ENCODE measurements around the gene ANP32D. TPM values are rescaled to one million over a fixed set of nuclear protein-coding genes. Genes with fewer than 3 reads are reported as not detected.
"Not testable (repeated sequence)": the region's sequence is repeated elsewhere in the genome, so short reads cannot be mapped to it uniquely, and the experiment has no call there.

ANP32D gene
- total RNA-seq, 4 donors from 2014 or later = 1.2 TPM; not detected in 3

DNA sequence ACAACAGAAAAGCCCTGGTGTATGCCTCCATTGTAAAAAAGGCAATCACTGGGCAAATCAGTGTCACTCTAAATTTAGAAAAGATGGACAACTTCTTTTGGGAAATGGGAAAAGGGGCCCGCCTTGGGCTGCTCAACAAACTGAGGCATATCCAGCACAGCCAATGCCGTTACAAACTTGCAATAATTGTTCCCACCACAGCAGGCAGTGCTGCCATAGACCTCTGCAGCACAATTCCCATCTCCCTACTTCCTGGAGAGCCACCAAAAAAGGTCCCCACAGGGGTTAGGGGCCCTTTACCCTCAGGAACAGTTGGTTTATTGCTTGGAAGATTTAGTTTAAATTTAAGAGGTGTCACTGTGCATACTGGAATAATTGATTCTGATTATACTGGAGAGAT lies 36.6 kb downstream of the ANP32D start:
- no peak for TF ChIP-seq POLR2A (IDR thresholded peaks at IDR 0.05)
- TF ChIP-seq EP300 (IDR thresholded peaks at IDR 0.05) = no peak
- no peak for TF ChIP-seq POLR2AphosphoS5 (IDR thresholded peaks at IDR 0.05)
- TF ChIP-seq, protein P1, sequence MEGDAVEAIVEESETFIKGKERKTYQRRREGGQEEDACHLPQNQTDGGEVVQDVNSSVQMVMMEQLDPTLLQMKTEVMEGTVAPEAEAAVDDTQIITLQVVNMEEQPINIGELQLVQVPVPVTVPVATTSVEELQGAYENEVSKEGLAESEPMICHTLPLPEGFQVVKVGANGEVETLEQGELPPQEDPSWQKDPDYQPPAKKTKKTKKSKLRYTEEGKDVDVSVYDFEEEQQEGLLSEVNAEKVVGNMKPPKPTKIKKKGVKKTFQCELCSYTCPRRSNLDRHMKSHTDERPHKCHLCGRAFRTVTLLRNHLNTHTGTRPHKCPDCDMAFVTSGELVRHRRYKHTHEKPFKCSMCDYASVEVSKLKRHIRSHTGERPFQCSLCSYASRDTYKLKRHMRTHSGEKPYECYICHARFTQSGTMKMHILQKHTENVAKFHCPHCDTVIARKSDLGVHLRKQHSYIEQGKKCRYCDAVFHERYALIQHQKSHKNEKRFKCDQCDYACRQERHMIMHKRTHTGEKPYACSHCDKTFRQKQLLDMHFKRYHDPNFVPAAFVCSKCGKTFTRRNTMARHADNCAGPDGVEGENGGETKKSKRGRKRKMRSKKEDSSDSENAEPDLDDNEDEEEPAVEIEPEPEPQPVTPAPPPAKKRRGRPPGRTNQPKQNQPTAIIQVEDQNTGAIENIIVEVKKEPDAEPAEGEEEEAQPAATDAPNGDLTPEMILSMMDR (IDR thresholded peaks at IDR 0.05) = no peak
- ATAC-seq = no peak
- H3K27me3 ChIP-seq = no peaks in the 10 kb centered on the region

DNA sequence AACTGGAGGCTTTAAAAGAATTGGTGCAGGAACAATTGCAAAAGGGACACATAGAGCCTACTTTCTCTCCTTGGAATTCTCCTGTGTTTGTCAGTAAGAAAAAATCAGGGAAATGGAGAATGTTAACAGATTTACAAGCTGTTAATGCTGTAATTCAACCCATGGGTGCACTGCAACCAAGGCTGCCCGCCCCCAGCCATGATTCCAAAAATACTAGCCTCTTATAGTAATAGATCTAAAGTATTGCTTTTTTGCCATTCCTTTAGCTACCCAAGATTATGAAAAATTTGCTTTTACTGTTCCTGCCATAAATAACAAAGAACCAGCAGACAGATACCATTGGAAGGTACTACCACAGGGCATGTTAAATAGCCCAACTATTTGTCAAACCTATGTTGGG lies 37.8 kb downstream of the ANP32D start:
- H3K27me3 ChIP-seq = no peaks in the 10 kb centered on the region
- no peak for ATAC-seq
- H3K27ac ChIP-seq = no peak overlapping the region
- TF ChIP-seq EP300 (IDR thresholded peaks at IDR 0.05) (no peak), POLR2AphosphoS5 (IDR thresholded peaks at IDR 0.05) (no peak), POLR2A (IDR thresholded peaks at IDR 0.05) (no peak)
- TF ChIP-seq, protein P1 (IDR thresholded peaks at IDR 0.05) = no peak
- no peaks in the 10 kb centered on the region for H3K36me3 ChIP-seq
- H3K4me1 ChIP-seq = no peaks in the 10 kb centered on the region
- no peak overlapping the region for H3K4me3 ChIP-seq
- WGBS, 2 donors (ENCODE audit: low coverage in 1 of 2) = 17 to 33% methylated on average over 1 of the region's 1 CpG
- no peaks in the 10 kb centered on the region for H3K9me3 ChIP-seq

More for the DNA sequence above, 36.6 kb downstream of the ANP32D start:
- H3K9me3 ChIP-seq = no peaks in the 10 kb centered on the region
- no peaks in the 10 kb centered on the region for H3K36me3 ChIP-seq
- H3K27ac ChIP-seq = no peak overlapping the region
- no peak overlapping the region for H3K4me3 ChIP-seq
- no peaks in the 10 kb centered on the region for H3K4me1 ChIP-seq
- WGBS, 2 donors (ENCODE audit: low coverage in 1 of 2) = 46 to 67% methylated on average over 2 of the region's 2 CpGs

DNA sequence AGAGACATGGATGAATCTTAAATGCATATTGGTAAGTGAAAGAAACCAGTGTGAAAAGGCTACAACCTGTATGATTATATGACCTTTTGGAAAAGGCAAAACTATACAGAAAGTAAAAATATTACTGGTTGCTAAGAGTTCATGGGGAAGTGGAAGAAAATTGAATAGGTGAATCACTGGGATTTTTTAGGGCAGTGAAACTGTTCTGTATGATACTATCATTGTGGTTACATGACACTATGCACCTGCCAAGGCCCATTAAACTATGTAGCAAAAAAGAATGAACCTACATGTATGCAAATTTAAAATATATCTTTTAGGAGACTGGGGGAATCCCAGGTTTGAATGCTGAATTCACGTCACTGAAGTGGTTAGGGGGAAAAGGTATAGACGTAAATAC lies 40.5 kb downstream of the ANP32D start:
- no peak for TF ChIP-seq POLR2A (IDR thresholded peaks at IDR 0.05)
- TF ChIP-seq EP300 (IDR thresholded peaks at IDR 0.05) = no peak
- TF ChIP-seq, protein P1 (IDR thresholded peaks at IDR 0.05) = no peak
- no peak for TF ChIP-seq POLR2AphosphoS5 (IDR thresholded peaks at IDR 0.05)
- no peaks in the 10 kb centered on the region for H3K9me3 ChIP-seq
- H3K4me1 ChIP-seq = no peaks in the 10 kb centered on the region
- H3K4me3 ChIP-seq = no peak overlapping the region
- no peak overlapping the region for H3K27ac ChIP-seq
- ATAC-seq = no peak
- 41 to 75% methylated on average over 2 of the region's 2 CpGs for WGBS, 2 donors (ENCODE audit: low coverage in 1 of 2)
- no peaks in the 10 kb centered on the region for H3K27me3 ChIP-seq
- no peaks in the 10 kb centered on the region for H3K36me3 ChIP-seq

DNA sequence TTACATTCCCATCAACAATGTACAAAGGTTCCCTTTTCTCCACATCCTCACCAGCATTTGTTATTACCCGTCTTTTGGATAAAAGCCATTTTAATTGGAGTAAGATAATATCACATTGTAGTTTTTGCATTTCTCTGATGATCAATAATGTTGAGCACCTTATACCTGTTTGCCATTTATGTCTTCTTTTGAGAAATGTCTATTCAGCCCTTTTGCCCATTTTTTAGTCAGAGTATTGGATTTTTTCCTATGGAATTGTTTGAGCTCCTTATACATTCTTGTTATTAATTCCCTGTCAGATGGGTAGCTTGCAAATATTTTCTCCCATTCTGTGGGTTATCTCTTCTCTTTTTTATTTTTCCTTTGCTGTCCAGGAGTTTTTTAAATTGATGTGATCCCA lies 42.4 kb downstream of the ANP32D start:
- Histone ChIP-seq H3K4me3 (no peak overlapping the region), H3K9me3 (no peaks in the 10 kb centered on the region), H3K27me3 (no peaks in the 10 kb centered on the region), H3K4me1 (no peaks in the 10 kb centered on the region), H3K27ac (no peak overlapping the region), H3K36me3 (no peaks in the 10 kb centered on the region)
- ATAC-seq = no peak
- TF ChIP-seq POLR2AphosphoS5 (IDR thresholded peaks at IDR 0.05) (no peak), POLR2A (IDR thresholded peaks at IDR 0.05) (no peak), EP300 (IDR thresholded peaks at IDR 0.05) (no peak)
- TF ChIP-seq, protein P1 (IDR thresholded peaks at IDR 0.05) = no peak
- 86 to 91% methylated on average over 1 of the region's 1 CpG for WGBS, 2 donors (ENCODE audit: low coverage in 1 of 2)

DNA sequence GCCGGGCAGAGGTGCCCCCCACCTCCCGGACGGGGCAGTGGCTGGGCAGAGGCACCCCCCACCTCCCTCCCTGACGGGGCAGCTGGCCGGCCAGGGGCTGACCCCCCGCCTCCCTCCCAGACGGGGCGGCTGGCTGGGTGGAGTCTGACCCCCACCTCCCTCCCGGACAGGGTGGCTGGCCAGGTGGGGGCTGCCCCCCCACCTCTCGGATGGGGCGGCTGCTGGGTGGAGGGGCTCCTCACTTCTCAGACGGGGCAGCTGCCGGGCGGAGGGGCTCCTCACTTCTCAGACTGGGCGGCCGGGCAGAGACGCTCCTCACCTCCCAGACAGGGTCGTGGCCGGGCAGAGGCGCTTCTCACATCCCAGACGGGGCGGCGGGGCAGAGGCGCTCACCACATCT lies 48.0 kb downstream of the ANP32D start:
- H3K27ac ChIP-seq, ATAC-seq, H3K27me3 ChIP-seq, H3K4me1 ChIP-seq, H3K36me3 ChIP-seq, H3K4me3 ChIP-seq, H3K9me3 ChIP-seq: not testable (repeated sequence)
- no CpG with 5 or more reads among the region's 24 CpGs for WGBS, 2 donors (ENCODE audit: low coverage in 1 of 2)

Other genes starting within 250 kb of the ANP32D start
- 10 to 100 TPM; 27.1 to 33.0 (median 30.7) TPM for gene ZNF641, start 121.6 kb upstream of the ANP32D start, total RNA-seq
- not detected for gene C12orf54, start 9.9 kb downstream of the ANP32D start, total RNA-seq
- not detected for gene OR8S1, start 53.1 kb downstream of the ANP32D start, total RNA-seq
- not detected for gene LALBA, start 97.5 kb downstream of the ANP32D start, total RNA-seq
- gene KANSL2, start 209.7 kb downstream of the ANP32D start, total RNA-seq = 10 to 100 TPM; 39.0 to 49.0 (median 43.7) TPM
- gene CCNT1, start 244.1 kb downstream of the ANP32D start, total RNA-seq = 10 to 100 TPM; 17.9 to 40.3 (median 23.1) TPM

Measured in gastroesophageal sphincter (tissue), 4 donors.